OCI-LY3 (cell line): Measurements from ENCODE around the gene SLC16A11.

Experiments
- H2AFZ ChIP-seq: fragments of 200-600, 300-600 bp; shearing (Covaris generic); 2 replicates; pipeline ENCODE4 v1.6.0; 2014; ENCODE audit warnings: antibody characterized with exemption, low read depth, low read length
- H3K27ac ChIP-seq: fragments of 200-600, 300-600 bp; sonication (generic); 2 replicates; pipeline ENCODE4 v1.5.1; 2014; ENCODE audit warnings: mild to moderate bottlenecking, low read length, moderate library complexity, mixed read lengths
- H3K27me3 ChIP-seq: fragments of 200-600, 300-600 bp; sonication (generic); 2 replicates; pipeline ENCODE4 v1.6.1; 2014; ENCODE audit warnings: low read depth, low read length, mixed read lengths
- H3K36me3 ChIP-seq: fragments of 200-600, 300-600 bp; sonication (generic); replicated peaks from 2 replicates; pipeline ENCODE3; 2014; ENCODE audit warnings: low read depth, low read length, mixed read lengths
- H3K4me1 ChIP-seq: fragments of 300-600, 200-600 bp; sonication (generic); 2 replicates; pipeline ENCODE4 v1.6.1; 2014; ENCODE audit warnings: low read length, mixed read lengths
- H3K4me2 ChIP-seq: fragments of 200-600, 300-600 bp; sonication (generic); 2 replicates; pipeline ENCODE4 v1.6.1; 2014; ENCODE audit warnings: low read length, mixed read lengths
- H3K4me3 ChIP-seq: fragments of 300-600, 200-600 bp; sonication (generic); 2 replicates; pipeline ENCODE4 v1.5.1; 2014; ENCODE audit warnings: antibody characterized with exemption, mild to moderate bottlenecking, low read length, moderate library complexity
- H3K79me2 ChIP-seq: fragments of 300-600, 200-600 bp; shearing (Covaris generic); 2 replicates; pipeline ENCODE4 v1.6.1; 2014; ENCODE audit warnings: mild to moderate bottlenecking, low read length, mixed read lengths
- H3K9ac ChIP-seq: fragments of 300-600, 200-600 bp; shearing (Covaris generic); 2 replicates; pipeline ENCODE4 v1.6.0; 2014; ENCODE audit warnings: mild to moderate bottlenecking, low read length, moderate library complexity
- H3K9me3 ChIP-seq: fragments of 200-600, 300-600 bp; shearing (Covaris generic); 2 replicates; pipeline ENCODE4 v1.6.1; 2014; ENCODE audit warnings: low read length, mixed read lengths; ENCODE audit not compliant: insufficient read depth
- H4K20me1 ChIP-seq: fragments of 200-600, 300-600 bp; sonication (generic); 2 replicates; pipeline ENCODE4 v1.6.1; 2016; ENCODE audit warnings: low read length, mixed read lengths; ENCODE audit not compliant: insufficient read depth
- CTCF ChIP-seq: fragments of 200-600, 300-600 bp; sonication (generic); IDR thresholded peaks from 2 replicates; pipeline ENCODE4 v1.5.1; 2014; ENCODE audit warnings: antibody characterized with exemption, low read length, low read depth
- EZH2phosphoT487 ChIP-seq: fragments of 200-600 bp; shearing (Covaris generic); IDR thresholded peaks from 2 replicates; pipeline ENCODE4 v1.6.1; 2018; ENCODE audit warnings: antibody characterized with exemption, mixed run types, low read depth

SLC16A11 gene

GRCh38 chr17:7083592-7083991 is 39.7 kb upstream of the SLC16A11 start:
- H3K4me1 ChIP-seq = no peaks in the 10 kb centered on the region
- no peaks in the 10 kb centered on the region for H3K36me3 ChIP-seq
- H4K20me1 ChIP-seq = no peaks in the 10 kb centered on the region
- H3K9me3 ChIP-seq = no peaks in the 10 kb centered on the region
- H2AFZ ChIP-seq = no peak overlapping the region
- no peak overlapping the region for H3K4me2 ChIP-seq
- H3K27ac ChIP-seq = no peak overlapping the region
- H3K27me3 ChIP-seq = no peaks in the 10 kb centered on the region
- no peak overlapping the region for H3K4me3 ChIP-seq
- no peak overlapping the region for H3K9ac ChIP-seq
- TF ChIP-seq EZH2phosphoT487 (no peak), CTCF (no peak)
- H3K79me2 ChIP-seq = no peaks in the 10 kb centered on the region

- Histone ChIP-seq H3K36me3 (no peaks in the 10 kb centered on the region), H3K79me2 (no peaks in the 10 kb centered on the region), H3K4me2 (no peak overlapping the region), H3K27ac (no peak overlapping the region), H3K27me3 (no peaks in the 10 kb centered on the region), H2AFZ (no peak overlapping the region), H3K4me3 (no peak overlapping the region), H4K20me1 (no peaks in the 10 kb centered on the region), H3K4me1 (no peaks in the 10 kb centered on the region), H3K9ac (no peak overlapping the region), H3K9me3 (no peaks in the 10 kb centered on the region)
- TF ChIP-seq CTCF = no peak
- TF ChIP-seq EZH2phosphoT487 = no peak
Observed at GRCh38 chr17:7081341-7082062, 37.6 kb upstream of the SLC16A11 start.

GRCh38 chr17:7080456-7081041 is 36.7 kb upstream of the SLC16A11 start:
- Histone ChIP-seq H3K9ac (no peak overlapping the region), H3K9me3 (no peaks in the 10 kb centered on the region), H3K36me3 (no peaks in the 10 kb centered on the region), H3K4me3 (no peak overlapping the region), H3K4me1 (no peaks in the 10 kb centered on the region), H3K4me2 (no peak overlapping the region), H2AFZ (no peak overlapping the region), H3K79me2 (no peaks in the 10 kb centered on the region), H3K27ac (no peak overlapping the region), H4K20me1 (no peaks in the 10 kb centered on the region), H3K27me3 (no peaks in the 10 kb centered on the region)
- TF ChIP-seq CTCF (no peak), EZH2phosphoT487 (no peak)

DNA sequence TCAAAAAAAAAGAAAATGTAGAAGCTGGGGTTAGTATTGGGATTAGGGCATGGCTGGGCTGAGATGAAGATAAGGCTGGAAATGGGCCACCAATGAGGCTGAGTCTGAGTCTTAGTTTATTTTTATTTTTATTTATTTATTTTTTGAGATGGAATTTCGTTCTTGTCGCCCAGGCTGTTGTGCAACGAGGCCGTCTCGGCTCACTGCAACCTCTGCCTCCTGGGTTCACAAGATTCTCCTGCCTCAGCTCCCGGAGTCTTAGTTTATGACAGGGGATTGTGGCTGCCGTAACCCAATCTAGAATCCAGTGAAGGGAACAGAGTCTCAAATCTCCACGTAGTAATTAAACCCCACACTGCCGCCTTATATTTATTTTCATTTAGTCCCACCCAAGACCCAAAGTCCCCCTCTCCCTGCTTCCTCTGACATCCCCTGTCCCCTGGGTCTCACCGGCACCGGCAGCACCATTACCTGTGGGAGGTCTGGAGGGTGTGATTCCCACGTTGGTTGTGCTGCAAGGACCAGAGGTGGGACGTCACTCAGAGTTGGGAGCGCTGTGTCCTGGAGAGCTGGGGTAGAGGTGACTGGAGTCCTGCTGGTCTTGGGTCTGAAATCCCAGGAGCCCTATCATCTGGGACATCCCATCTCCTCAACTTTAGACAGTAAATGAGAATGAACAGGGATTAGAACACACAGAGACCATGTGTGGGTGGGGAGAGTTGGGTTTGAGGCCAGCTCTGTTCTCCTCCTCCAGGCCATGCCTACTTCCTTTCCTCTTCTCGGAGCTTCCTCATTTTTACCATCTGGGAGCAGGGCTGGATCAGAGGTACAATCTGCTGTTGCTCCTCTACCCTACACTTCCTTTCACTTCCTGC is 35.9 kb upstream of the SLC16A11 start, which contains the start of gene CLEC10A:
CLEC10A (minus strand) TSS at position 671 of the 875 bp plus-strand sequence. CDS start 1,439 bp downstream, outside the sequence.
- H3K27me3 ChIP-seq = no peaks in the 10 kb centered on the region
- H2AFZ ChIP-seq = no peak within 1 kb of the TSS
- no peak within 1 kb of the TSS for H3K9ac ChIP-seq
- no peak within 1 kb of the TSS for H3K4me3 ChIP-seq
- H3K4me2 ChIP-seq = no peak within 1 kb of the TSS
- no peaks in the 10 kb centered on the region for H3K79me2 ChIP-seq
- no peak for TF ChIP-seq EZH2phosphoT487
- TF ChIP-seq CTCF = no peak
- H3K4me1 ChIP-seq = no peaks in the 10 kb centered on the region
- no peaks in the 10 kb centered on the region for H4K20me1 ChIP-seq
- H3K9me3 ChIP-seq = no peaks in the 10 kb centered on the region
- H3K27ac ChIP-seq = no peak within 1 kb of the TSS
- H3K36me3 ChIP-seq = no peaks in the 10 kb centered on the region
